WTC11 (cell line): ENCODE data around the gene CSNK1G1. TPM values are rescaled to one million over a fixed set of nuclear protein-coding genes. Genes with fewer than 3 reads are reported as not detected.

Experiments
- ATAC-seq: fragments of 200-7000 bp; cut with Tn5 transposase; 2 replicates; pipeline ENCODE4 v1.10.0; 2021; ENCODE audit warnings: mild to moderate bottlenecking, moderate library complexity
- CTCF ChIA-PET: fragments of 300-600 bp; sonication (Branson Sonifier 250); formaldehyde crosslinking; loops from one replicate; lab custom pipeline; 2021; ENCODE audit warnings: antibody characterized with exemption; lab: Charles Lee
- POLR2A ChIA-PET: fragments of 350-600 bp; sonication (Branson Sonifier 250); formaldehyde crosslinking; loops from one replicate; lab custom pipeline; 2021; ENCODE audit warnings: antibody characterized with exemption; lab: Charles Lee
- DNase-seq: peaks from one replicate; pipeline ENCODE4 v3.0.0; 2021; ENCODE audit warnings: low spot score
- H3K27ac Mint-ChIP-seq: 2 replicates; pipeline ENCODE4 v1.8.0; 2021; ENCODE audit warnings: mixed read lengths
- H3K27me3 Mint-ChIP-seq: 2 replicates; pipeline ENCODE4 v1.8.0; 2021; ENCODE audit warnings: low read depth, mild to moderate bottlenecking, moderate library complexity, mixed read lengths
- H3K36me3 Mint-ChIP-seq: 2 replicates; pipeline ENCODE4 v1.8.0; 2021; ENCODE audit warnings: mixed read lengths
- H3K4me1 Mint-ChIP-seq: 2 replicates; pipeline ENCODE4 v1.8.0; 2022; ENCODE audit warnings: mixed read lengths
- H3K4me3 Mint-ChIP-seq: 2 replicates; pipeline ENCODE4 v1.8.0; 2021; ENCODE audit warnings: mild to moderate bottlenecking, moderate library complexity, mixed read lengths
- H3K9me3 Mint-ChIP-seq: 2 replicates; pipeline ENCODE4 v1.8.0; 2021; ENCODE audit warnings: mixed read lengths
- ATF1 ChIP-seq: sonication (generic); formaldehyde crosslinking; IDR thresholded peaks from 2 replicates; pipeline ENCODE4 v1.8.1; 2023; ENCODE audit warnings: mild to moderate bottlenecking, moderate library complexity, missing genetic modification reagents
- CBFB ChIP-seq: sonication (generic); formaldehyde crosslinking; IDR thresholded peaks from 2 replicates; pipeline ENCODE4 v1.8.1; 2022; ENCODE audit warnings: mild to moderate bottlenecking, low read depth, missing genetic modification reagents
- FOXJ3 ChIP-seq: sonication (generic); formaldehyde crosslinking; IDR thresholded peaks from 2 replicates; pipeline ENCODE4 v1.9.0; 2021; ENCODE audit warnings: missing genetic modification reagents, mild to moderate bottlenecking, borderline replicate concordance
- FOXP1 ChIP-seq: sonication (generic); formaldehyde crosslinking; IDR thresholded peaks from 2 replicates; pipeline ENCODE4 v1.8.0; 2022; ENCODE audit warnings: missing genetic modification reagents, mild to moderate bottlenecking, moderate library complexity, borderline replicate concordance
- TEAD4 ChIP-seq: sonication (generic); formaldehyde crosslinking; IDR thresholded peaks from 2 replicates; pipeline ENCODE4 v1.8.0; 2022; ENCODE audit warnings: mild to moderate bottlenecking, missing genetic modification reagents
- TP53 ChIP-seq: sonication (generic); formaldehyde crosslinking; IDR thresholded peaks from 2 replicates; pipeline ENCODE4 v1.8.1; 2023; ENCODE audit warnings: mild to moderate bottlenecking, missing genetic modification reagents
- ZNF219 ChIP-seq: sonication (generic); formaldehyde crosslinking; IDR thresholded peaks from 2 replicates; pipeline ENCODE4 v1.8.0; 2023; ENCODE audit warnings: missing genetic modification reagents, mild to moderate bottlenecking, borderline replicate concordance
- ZNF416 ChIP-seq: fragments of 250-450 bp; sonication (Bioruptor Pico); IDR thresholded peaks from 2 replicates; pipeline ENCODE4 v1.9.0; 2021; ENCODE audit warnings: mild to moderate bottlenecking, inconsistent platforms
- ZNF423 ChIP-seq: fragments of 250-450 bp; sonication (Bioruptor Pico); IDR thresholded peaks from 2 replicates; pipeline ENCODE4 v2.1.2; 2022; ENCODE audit warnings: mild to moderate bottlenecking, moderate library complexity
- total RNA-seq: library from RNA; stranded (reverse); gene quantifications from 3 replicates; pipeline ENCODE4 v1.2.3, GENCODE V29; 2021
- TF ChIP-seq, protein P1 (sequence below): sonication (generic); formaldehyde crosslinking; IDR thresholded peaks from 2 replicates; pipeline ENCODE4 v1.8.0; 2022; ENCODE audit warnings: missing genetic modification reagents
- TF ChIP-seq, protein P2 (sequence below): sonication (generic); formaldehyde crosslinking; IDR thresholded peaks from 2 replicates; pipeline ENCODE4 v1.8.0; 2022; ENCODE audit warnings: mild to moderate bottlenecking, missing genetic modification reagents
- TF ChIP-seq, protein P3 (sequence below): sonication (generic); formaldehyde crosslinking; IDR thresholded peaks from 2 replicates; pipeline ENCODE4 v1.8.1; 2022; ENCODE audit warnings: mild to moderate bottlenecking, missing genetic modification reagents, moderate library complexity, borderline replicate concordance
- TF ChIP-seq, protein P4 (sequence below): sonication (generic); formaldehyde crosslinking; IDR thresholded peaks from 2 replicates; pipeline ENCODE4 v1.8.0; 2023; ENCODE audit warnings: missing genetic modification reagents
- TF ChIP-seq, protein P5 (sequence below): sonication (generic); formaldehyde crosslinking; IDR thresholded peaks from 2 replicates; pipeline ENCODE4 v1.8.1; 2023; ENCODE audit warnings: mild to moderate bottlenecking, missing genetic modification reagents
- TF ChIP-seq, protein P6 (sequence below): sonication (generic); formaldehyde crosslinking; IDR thresholded peaks from 2 replicates; pipeline ENCODE4 v1.8.1; 2023; ENCODE audit warnings: mild to moderate bottlenecking, missing genetic modification reagents

Gene CSNK1G1
- total RNA-seq, 1 experiment from 2014 or later: 19.3 TPM

DNA sequence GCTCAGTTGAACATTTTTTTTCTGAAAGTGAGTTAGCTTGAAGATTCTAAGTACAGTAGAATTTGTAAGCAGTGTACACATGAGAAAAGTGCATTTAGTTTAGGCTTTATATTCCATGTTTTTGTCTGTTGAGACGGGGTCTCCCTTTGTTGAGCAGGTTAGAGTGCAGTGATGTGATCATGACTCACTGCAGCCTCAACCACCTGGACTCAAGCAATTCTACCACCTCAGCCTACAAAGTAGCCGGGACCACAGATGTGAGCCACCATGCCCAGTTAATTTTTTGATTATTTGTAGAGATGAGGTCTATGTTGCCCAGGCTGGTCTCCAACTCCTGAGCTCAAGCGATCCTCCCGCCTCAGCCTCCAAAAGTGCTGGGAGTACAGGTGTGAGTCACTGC lies 5.3 kb upstream of the CSNK1G1 start (continued):
- TF ChIP-seq, protein P1, sequence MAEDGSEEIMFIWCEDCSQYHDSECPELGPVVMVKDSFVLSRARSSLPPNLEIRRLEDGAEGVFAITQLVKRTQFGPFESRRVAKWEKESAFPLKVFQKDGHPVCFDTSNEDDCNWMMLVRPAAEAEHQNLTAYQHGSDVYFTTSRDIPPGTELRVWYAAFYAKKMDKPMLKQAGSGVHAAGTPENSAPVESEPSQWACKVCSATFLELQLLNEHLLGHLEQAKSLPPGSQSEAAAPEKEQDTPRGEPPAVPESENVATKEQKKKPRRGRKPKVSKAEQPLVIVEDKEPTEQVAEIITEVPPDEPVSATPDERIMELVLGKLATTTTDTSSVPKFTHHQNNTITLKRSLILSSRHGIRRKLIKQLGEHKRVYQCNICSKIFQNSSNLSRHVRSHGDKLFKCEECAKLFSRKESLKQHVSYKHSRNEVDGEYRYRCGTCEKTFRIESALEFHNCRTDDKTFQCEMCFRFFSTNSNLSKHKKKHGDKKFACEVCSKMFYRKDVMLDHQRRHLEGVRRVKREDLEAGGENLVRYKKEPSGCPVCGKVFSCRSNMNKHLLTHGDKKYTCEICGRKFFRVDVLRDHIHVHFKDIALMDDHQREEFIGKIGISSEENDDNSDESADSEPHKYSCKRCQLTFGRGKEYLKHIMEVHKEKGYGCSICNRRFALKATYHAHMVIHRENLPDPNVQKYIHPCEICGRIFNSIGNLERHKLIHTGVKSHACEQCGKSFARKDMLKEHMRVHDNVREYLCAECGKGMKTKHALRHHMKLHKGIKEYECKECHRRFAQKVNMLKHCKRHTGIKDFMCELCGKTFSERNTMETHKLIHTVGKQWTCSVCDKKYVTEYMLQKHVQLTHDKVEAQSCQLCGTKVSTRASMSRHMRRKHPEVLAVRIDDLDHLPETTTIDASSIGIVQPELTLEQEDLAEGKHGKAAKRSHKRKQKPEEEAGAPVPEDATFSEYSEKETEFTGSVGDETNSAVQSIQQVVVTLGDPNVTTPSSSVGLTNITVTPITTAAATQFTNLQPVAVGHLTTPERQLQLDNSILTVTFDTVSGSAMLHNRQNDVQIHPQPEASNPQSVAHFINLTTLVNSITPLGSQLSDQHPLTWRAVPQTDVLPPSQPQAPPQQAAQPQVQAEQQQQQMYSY (CRISPR knock-in tag): no peak
- TF ChIP-seq ZNF219 (CRISPR knock-in tag) (no peak), ZNF423 (CRISPR knock-in tag) (no peak), TEAD4 (no peak), ATF1 (no peak), ZNF416 (no peak), CBFB (CRISPR knock-in tag) (no peak), TP53 (CRISPR knock-in tag) (no peak)
- TF ChIP-seq, protein P2, sequence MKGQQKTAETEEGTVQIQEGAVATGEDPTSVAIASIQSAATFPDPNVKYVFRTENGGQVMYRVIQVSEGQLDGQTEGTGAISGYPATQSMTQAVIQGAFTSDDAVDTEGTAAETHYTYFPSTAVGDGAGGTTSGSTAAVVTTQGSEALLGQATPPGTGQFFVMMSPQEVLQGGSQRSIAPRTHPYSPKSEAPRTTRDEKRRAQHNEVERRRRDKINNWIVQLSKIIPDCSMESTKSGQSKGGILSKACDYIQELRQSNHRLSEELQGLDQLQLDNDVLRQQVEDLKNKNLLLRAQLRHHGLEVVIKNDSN (CRISPR knock-in tag): no peak
- TF ChIP-seq, protein P3, sequence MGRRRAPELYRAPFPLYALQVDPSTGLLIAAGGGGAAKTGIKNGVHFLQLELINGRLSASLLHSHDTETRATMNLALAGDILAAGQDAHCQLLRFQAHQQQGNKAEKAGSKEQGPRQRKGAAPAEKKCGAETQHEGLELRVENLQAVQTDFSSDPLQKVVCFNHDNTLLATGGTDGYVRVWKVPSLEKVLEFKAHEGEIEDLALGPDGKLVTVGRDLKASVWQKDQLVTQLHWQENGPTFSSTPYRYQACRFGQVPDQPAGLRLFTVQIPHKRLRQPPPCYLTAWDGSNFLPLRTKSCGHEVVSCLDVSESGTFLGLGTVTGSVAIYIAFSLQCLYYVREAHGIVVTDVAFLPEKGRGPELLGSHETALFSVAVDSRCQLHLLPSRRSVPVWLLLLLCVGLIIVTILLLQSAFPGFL: no peak
- TF ChIP-seq, protein P4, sequence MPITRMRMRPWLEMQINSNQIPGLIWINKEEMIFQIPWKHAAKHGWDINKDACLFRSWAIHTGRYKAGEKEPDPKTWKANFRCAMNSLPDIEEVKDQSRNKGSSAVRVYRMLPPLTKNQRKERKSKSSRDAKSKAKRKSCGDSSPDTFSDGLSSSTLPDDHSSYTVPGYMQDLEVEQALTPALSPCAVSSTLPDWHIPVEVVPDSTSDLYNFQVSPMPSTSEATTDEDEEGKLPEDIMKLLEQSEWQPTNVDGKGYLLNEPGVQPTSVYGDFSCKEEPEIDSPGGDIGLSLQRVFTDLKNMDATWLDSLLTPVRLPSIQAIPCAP (CRISPR knock-in tag): no peak

DNA sequence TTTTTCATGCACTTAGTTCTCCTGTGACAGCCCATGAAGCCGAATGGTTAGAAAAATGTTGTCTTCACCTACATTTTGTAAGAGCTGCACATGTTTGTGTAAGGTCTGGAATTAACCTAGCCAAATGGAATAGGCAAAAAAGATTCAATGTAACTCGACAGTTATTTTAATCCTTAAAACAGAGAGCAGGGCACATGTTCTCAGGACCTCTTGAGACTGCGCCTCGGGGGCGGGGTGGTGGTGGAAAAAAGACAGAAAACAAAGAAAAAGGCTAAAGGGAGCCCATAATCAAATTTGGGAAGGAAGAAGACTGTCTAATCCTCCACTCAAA lies 702 bp upstream of the CSNK1G1 start:
- ChIA-PET CTCF (interaction anchor here (1.4 to 1.5 kb wide), 2 partner anchors 22 to 203 kb away, joined by 4 read pairs; no protein-coding TSS in a partner anchor), POLR2A (no interaction called here)
- Mint-ChIP-seq H3K4me3 (peak overlapping the region; percentile 95), H3K4me1 (peaks cover 12% of the 10 kb centered on the region), H3K36me3 (no peaks in the 10 kb centered on the region), H3K27ac (peak overlapping the region; percentile 94), H3K27me3 (no peaks in the 10 kb centered on the region), H3K9me3 (no peaks in the 10 kb centered on the region)
- ATAC-seq (no peak), DNase-seq (no peak)
- no peak for TF ChIP-seq FOXJ3 (CRISPR knock-in tag)

DNA sequence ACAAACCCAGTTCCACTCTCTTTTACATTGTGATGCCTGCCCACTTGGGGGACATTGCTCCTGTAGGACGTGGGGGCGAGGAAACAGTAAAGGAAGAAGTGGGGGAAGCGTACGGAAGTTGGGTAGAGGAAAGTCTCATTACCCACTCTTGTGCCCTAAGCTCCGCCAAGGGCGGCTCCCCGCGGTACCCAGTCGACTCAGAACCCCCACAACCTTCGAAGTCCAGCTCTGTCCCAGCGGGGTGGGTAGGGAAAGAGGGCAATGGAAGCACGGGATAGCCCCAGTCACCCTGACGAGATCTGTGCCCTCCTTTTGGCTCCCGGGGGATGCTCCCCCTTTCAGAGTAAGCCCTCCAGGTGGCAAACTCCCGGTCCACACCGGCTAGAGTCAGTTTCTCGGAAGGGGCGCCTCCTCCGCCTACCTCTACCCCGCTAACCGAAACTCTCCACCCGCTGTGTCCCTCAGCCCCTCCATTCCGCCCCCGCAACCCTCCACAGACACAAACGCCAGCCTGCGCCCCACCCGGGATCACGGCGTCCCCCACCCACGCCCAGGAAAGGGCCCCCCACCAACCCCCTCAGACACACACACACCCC lies 527 bp downstream of the CSNK1G1 start:
- ATAC-seq (peak; percentile 24), DNase-seq (peak; percentile 59)
- peaks cover 12% of the 10 kb centered on the region for H3K4me1 Mint-ChIP-seq
- H3K9me3 Mint-ChIP-seq: no peaks in the 10 kb centered on the region
- TF ChIP-seq, protein P5, sequence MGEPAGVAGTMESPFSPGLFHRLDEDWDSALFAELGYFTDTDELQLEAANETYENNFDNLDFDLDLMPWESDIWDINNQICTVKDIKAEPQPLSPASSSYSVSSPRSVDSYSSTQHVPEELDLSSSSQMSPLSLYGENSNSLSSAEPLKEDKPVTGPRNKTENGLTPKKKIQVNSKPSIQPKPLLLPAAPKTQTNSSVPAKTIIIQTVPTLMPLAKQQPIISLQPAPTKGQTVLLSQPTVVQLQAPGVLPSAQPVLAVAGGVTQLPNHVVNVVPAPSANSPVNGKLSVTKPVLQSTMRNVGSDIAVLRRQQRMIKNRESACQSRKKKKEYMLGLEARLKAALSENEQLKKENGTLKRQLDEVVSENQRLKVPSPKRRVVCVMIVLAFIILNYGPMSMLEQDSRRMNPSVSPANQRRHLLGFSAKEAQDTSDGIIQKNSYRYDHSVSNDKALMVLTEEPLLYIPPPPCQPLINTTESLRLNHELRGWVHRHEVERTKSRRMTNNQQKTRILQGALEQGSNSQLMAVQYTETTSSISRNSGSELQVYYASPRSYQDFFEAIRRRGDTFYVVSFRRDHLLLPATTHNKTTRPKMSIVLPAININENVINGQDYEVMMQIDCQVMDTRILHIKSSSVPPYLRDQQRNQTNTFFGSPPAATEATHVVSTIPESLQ (CRISPR knock-in tag): no peak
- 0 out of 2 replicates have a peak, but pooled peaks have one; percentile 28 for TF ChIP-seq FOXP1 (CRISPR knock-in tag)
- TF ChIP-seq, protein P6, sequence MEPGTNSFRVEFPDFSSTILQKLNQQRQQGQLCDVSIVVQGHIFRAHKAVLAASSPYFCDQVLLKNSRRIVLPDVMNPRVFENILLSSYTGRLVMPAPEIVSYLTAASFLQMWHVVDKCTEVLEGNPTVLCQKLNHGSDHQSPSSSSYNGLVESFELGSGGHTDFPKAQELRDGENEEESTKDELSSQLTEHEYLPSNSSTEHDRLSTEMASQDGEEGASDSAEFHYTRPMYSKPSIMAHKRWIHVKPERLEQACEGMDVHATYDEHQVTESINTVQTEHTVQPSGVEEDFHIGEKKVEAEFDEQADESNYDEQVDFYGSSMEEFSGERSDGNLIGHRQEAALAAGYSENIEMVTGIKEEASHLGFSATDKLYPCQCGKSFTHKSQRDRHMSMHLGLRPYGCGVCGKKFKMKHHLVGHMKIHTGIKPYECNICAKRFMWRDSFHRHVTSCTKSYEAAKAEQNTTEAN (CRISPR knock-in tag): 0 out of 2 replicates have a peak, but pooled peaks have one; percentile 15
- POLR2A ChIA-PET: interaction anchor here (0.6 kb wide), 1 partner anchor 34 kb away, joined by 4 read pairs; no protein-coding TSS in a partner anchor
- H3K27me3 Mint-ChIP-seq: no peaks in the 10 kb centered on the region
- peak overlapping the region; percentile 95 for H3K4me3 Mint-ChIP-seq
- CTCF ChIA-PET: interaction anchor here (0.6 to 1.5 kb wide), 4 partner anchors 21 to 202 kb away, joined by 3 to 4 read pairs (median 4); partner anchors contain the start of gene TRIP4
- peak overlapping the region; percentile 98 for H3K27ac Mint-ChIP-seq
- no peaks in the 10 kb centered on the region for H3K36me3 Mint-ChIP-seq
